ENCODE results near the gene RNF20. TPM values are rescaled to one million over a fixed set of nuclear protein-coding genes. Genes with fewer than 3 reads are reported as not detected.

The RNF20 gene
- total RNA-seq, 6 experiments from 2014 or later = 38.3 to 43.9 (median 41.5) TPM

GRCh38 chr9:101509572-101509971, 24.1 kb upstream of the RNF20 start:
- Mint-ChIP-seq H3K4me3 (no peak overlapping the region), H3K36me3 (ENCODE audit: low read depth) (no peaks in the 10 kb centered on the region), H3K27ac (peak overlapping the region; percentile 40; the same call in 1 of the 2 replicates), H3K4me1 (ENCODE audit: low read depth) (peaks cover 60% of the 10 kb centered on the region), H3K27me3 (ENCODE audit: insufficient read depth) (no peaks in the 10 kb centered on the region), H3K9me3 (no peaks in the 10 kb centered on the region)
- no peak for DNase-seq
- no peak for TF ChIP-seq CTCF (IDR thresholded peaks at IDR 0.05)

- DNase-seq = no peak
- H3K27ac Mint-ChIP-seq = no peak overlapping the region
- no peaks in the 10 kb centered on the region for H3K27me3 Mint-ChIP-seq (ENCODE audit: insufficient read depth)
- H3K9me3 Mint-ChIP-seq = no peaks in the 10 kb centered on the region
- TF ChIP-seq CTCF (IDR thresholded peaks at IDR 0.05) = no peak
- peaks cover 68% of the 10 kb centered on the region for H3K4me1 Mint-ChIP-seq (ENCODE audit: low read depth)
- no peaks in the 10 kb centered on the region for H3K36me3 Mint-ChIP-seq (ENCODE audit: low read depth)
- H3K4me3 Mint-ChIP-seq = no peak overlapping the region
Measured at GRCh38 chr9:101510459-101510858, 23.2 kb upstream of the RNF20 start.

- DNase-seq = no peak
- Mint-ChIP-seq H3K4me1 (ENCODE audit: low read depth) (peaks cover 68% of the 10 kb centered on the region), H3K36me3 (ENCODE audit: low read depth) (no peaks in the 10 kb centered on the region), H3K9me3 (no peaks in the 10 kb centered on the region), H3K27ac (no peak overlapping the region), H3K27me3 (ENCODE audit: insufficient read depth) (no peaks in the 10 kb centered on the region), H3K4me3 (no peak overlapping the region)
- TF ChIP-seq CTCF (IDR thresholded peaks at IDR 0.05) = no peak
Measured at GRCh38 chr9:101511009-101511408, 22.6 kb upstream of the RNF20 start.

GRCh38 chr9:101512116-101512515, 21.5 kb upstream of the RNF20 start:
- peak overlapping the region; percentile 71 for H3K27ac Mint-ChIP-seq
- H3K27me3 Mint-ChIP-seq (ENCODE audit: insufficient read depth) = no peaks in the 10 kb centered on the region
- peaks cover 68% of the 10 kb centered on the region for H3K4me1 Mint-ChIP-seq (ENCODE audit: low read depth)
- no peaks in the 10 kb centered on the region for H3K36me3 Mint-ChIP-seq (ENCODE audit: low read depth)
- no peak for TF ChIP-seq CTCF (IDR thresholded peaks at IDR 0.05)
- no peaks in the 10 kb centered on the region for H3K9me3 Mint-ChIP-seq
- peak; percentile 33 for DNase-seq
- H3K4me3 Mint-ChIP-seq = peak overlapping the region; percentile 54

- no peaks in the 10 kb centered on the region for H3K9me3 Mint-ChIP-seq
Measured at GRCh38 chr9:101513351-101513750, 20.3 kb upstream of the RNF20 start.

More at GRCh38 chr9:101513351-101513750, 20.3 kb upstream of the RNF20 start:
- Mint-ChIP-seq H3K4me3 (no peak overlapping the region), H3K36me3 (ENCODE audit: low read depth) (no peaks in the 10 kb centered on the region), H3K27ac (peak overlapping the region; percentile 3), H3K27me3 (ENCODE audit: insufficient read depth) (no peaks in the 10 kb centered on the region), H3K4me1 (ENCODE audit: low read depth) (peaks cover 58% of the 10 kb centered on the region)
- DNase-seq = no peak
- TF ChIP-seq CTCF (IDR thresholded peaks at IDR 0.05) = no peak
